ENCODE measurements around the gene ADAM17. TPM values are rescaled to one million over a fixed set of nuclear protein-coding genes. Genes with fewer than 3 reads are reported as not detected.

The ADAM17 gene
- total RNA-seq, 1 donor = 59.2 TPM

DNA sequence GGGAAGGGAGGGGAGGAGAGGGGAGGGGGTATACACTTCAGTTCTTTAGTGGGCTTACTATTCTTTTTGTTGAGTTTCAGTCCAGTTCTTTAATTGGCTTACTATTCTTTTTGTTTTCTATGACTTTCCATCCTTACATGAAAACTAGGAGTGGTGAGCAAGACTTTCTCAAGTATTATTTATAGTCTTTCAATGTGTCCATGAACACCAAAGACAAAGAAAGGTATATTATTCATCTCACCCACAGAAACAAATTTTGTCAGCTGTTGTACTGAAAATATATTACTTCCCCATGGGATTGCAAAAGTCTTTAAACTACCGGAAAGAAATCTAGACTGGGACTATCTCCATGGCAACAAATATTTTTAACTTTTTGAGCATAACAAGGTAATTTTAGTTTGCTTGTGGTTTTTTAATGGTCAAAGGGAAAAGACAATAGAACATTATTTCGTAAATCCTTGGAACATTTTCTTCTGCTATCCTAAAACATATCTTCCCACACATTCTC is 17.6 kb downstream of the ADAM17 start:
- no peak overlapping the region for H3K4me3 ChIP-seq (ENCODE audit: low read depth, low read length)
- DNase-seq (ENCODE audit: low read depth) = peak; percentile 92
- TF ChIP-seq, protein P1, sequence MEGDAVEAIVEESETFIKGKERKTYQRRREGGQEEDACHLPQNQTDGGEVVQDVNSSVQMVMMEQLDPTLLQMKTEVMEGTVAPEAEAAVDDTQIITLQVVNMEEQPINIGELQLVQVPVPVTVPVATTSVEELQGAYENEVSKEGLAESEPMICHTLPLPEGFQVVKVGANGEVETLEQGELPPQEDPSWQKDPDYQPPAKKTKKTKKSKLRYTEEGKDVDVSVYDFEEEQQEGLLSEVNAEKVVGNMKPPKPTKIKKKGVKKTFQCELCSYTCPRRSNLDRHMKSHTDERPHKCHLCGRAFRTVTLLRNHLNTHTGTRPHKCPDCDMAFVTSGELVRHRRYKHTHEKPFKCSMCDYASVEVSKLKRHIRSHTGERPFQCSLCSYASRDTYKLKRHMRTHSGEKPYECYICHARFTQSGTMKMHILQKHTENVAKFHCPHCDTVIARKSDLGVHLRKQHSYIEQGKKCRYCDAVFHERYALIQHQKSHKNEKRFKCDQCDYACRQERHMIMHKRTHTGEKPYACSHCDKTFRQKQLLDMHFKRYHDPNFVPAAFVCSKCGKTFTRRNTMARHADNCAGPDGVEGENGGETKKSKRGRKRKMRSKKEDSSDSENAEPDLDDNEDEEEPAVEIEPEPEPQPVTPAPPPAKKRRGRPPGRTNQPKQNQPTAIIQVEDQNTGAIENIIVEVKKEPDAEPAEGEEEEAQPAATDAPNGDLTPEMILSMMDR (IDR thresholded peaks at IDR 0.05; ENCODE audit: insufficient read depth, low read depth, low read length) = no peak

DNA sequence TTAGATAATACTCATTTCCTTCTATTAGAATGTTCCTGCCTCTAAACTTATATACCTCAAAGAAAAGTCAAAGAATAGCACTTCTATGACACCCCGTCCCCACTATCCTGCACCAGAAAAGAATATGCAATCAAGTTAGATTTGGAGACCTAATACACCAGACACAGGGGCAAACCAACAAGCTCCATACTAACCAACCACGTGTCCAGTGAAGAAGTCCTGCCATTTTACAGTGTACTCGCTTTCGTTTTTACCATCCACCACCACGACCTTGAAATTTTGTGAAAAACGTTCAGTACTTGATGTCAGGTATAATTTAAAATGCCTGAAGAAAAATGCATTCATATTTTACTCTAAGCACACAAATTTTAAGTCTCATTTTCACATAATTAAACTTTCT is 19.1 kb downstream of the ADAM17 start:
- no peak overlapping the region for H3K4me3 ChIP-seq (ENCODE audit: low read depth, low read length)
- no peak for DNase-seq (ENCODE audit: low read depth)
- TF ChIP-seq, protein P1 (IDR thresholded peaks at IDR 0.05; ENCODE audit: insufficient read depth, low read depth, low read length) = no peak

DNA sequence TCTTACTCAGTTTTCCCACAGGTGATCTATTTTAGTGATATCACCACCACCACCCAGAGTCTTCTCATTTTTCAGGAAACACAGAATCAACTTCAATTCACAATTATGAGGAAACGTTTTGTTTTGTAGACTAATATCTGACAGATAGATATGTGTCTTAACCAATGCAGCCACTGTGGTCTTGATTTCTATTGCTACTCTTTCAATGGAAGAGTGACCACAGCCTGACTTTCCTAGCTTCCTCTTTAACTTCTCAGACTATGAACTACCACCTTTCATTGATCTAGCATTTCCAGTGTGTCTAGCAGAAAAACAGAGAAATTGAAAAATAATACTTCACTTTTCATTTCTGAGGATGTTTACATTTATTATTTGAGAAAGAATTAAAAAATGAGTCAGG is 20.5 kb downstream of the ADAM17 start:
- TF ChIP-seq, protein P1 (IDR thresholded peaks at IDR 0.05; ENCODE audit: insufficient read depth, low read depth, low read length) = no peak
- DNase-seq (ENCODE audit: low read depth) = no peak

DNA sequence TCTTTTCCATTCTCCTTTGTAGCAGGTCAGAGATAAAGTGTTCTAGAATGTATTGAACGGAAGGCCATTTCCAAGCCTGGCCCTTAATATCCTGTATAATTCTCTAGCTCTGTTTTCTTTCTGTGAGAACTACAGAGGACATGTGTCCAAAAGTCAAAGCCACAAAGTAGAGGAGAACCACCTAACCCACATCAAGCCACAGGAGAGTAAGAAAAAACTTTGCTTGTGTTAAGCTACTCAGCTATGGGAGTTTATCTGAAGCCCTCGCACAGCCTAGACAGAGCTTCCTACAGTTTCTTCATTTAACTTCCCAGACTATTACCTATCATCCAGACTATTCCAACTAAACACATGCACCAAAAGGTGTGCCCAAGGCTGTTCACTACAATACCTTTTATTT is 22.0 kb downstream of the ADAM17 start:
- no peak for DNase-seq (ENCODE audit: low read depth)
- H3K4me3 ChIP-seq (ENCODE audit: low read depth, low read length) = no peak overlapping the region
- TF ChIP-seq, protein P1 (IDR thresholded peaks at IDR 0.05; ENCODE audit: insufficient read depth, low read depth, low read length) = no peak

More for the DNA sequence above, 20.5 kb downstream of the ADAM17 start:
- H3K4me3 ChIP-seq (ENCODE audit: low read depth, low read length) = no peak overlapping the region

DNA sequence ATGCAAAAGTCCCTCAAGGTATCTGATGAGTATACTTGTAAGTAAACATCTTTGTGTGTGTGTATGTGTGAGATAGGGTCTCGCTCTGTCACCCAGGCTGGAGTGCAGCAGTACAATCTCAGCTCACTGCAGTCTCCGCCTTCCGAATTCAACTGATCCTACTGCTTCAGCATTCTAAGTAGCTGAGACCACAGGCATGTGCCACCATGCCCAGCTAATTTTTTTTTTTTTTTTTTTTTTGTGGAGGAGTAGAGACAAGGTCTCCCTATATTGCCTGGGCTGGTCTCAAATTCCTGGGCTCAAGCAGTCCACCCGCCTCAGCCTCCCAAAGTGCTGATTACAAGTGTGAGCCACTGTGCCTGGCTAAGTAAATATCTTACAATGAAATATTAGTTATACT is 23.2 kb downstream of the ADAM17 start:
- DNase-seq (ENCODE audit: low read depth) = no peak
- TF ChIP-seq, protein P1 (IDR thresholded peaks at IDR 0.05; ENCODE audit: insufficient read depth, low read depth, low read length) = no peak
- H3K4me3 ChIP-seq (ENCODE audit: low read depth, low read length) = no peak overlapping the region

DNA sequence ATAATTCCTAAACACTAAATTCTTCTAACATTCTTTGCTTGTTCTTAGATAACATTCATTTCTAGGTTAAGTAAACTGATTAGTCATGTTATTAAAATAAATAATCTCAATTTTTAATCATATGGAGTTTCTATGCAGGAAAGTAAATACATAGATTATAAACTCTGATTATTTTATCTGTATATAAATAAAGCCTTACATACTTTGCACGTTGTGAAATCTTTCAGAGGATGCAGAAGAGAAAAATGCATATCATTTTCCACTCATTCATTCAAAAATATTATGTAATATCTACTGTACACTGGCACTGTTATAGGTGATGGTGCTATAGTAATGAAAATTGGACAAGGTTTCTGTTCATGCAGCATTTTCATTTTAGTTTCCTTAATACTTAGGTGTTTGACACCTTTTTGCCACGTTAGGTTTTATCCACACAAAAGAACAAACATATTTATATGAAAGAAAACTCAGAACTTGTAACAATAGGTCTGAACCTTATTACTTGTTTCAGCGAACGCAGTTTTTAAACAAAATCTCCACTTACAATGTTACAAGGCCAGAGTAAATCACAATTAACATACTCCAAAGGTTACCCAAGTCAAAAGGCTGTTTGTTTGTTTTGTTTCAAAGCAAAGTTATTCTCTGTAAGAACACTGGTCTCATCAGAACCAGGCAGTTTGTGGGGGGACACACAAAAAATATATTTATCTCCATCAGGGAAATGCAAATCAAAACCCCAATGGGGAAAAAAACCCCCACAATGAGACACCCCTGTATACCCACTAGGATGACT is 27.4 kb downstream of the ADAM17 start:
- TF ChIP-seq, protein P1 (IDR thresholded peaks at IDR 0.05; ENCODE audit: insufficient read depth, low read depth, low read length) = no peak
- no peak overlapping the region for H3K4me3 ChIP-seq (ENCODE audit: low read depth, low read length)
- DNase-seq (ENCODE audit: low read depth) = peak; percentile 22
